ENCODE results near the gene DENND1B. TPM values are rescaled to one million over a fixed set of nuclear protein-coding genes. Genes with fewer than 3 reads are reported as not detected.

The DENND1B gene
- polyA plus RNA-seq, 1 of the 3 experiments (the other 2 are of a cell fraction): 1.4 TPM

DNA sequence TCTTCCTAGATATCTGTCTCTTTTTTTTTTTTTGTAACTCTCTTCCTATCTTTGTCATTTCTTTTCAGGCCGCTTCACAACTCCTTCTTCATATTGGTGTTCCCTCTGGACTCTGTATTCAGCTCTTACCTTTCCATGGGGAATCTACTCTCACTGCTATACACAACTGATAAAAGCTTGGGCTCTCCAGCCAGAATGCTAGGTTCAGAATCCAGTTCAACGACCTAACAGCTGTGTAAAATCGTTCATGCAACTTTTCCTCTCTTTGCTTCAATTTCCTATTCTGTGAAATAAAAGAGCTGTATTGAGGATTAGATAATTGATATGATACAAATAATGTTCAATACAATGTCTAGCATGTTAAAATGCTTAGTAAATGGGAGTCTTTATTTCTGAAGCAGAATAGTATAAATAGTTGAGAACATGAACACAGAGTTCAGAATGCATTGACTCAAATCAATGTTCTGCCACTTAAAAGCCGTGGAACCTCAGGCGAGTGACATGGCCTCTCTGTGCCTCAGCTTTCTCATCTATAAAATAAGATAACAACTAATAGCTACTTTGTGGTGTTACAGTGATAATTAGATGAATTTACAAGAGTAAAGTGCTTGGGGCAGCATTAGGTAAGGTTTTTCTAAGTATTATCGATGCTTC, 88.5 kb downstream of the DENND1B start:
- Histone ChIP-seq H4K20me1 (ENCODE audit: insufficient read depth) (no peaks in the 10 kb centered on the region), H3K9ac (no peak overlapping the region), H3K9me2 (no peaks in the 10 kb centered on the region), H3F3A (replicated peaks; ENCODE audit: insufficient read depth) (peaks cover 7% of the 10 kb centered on the region), H3K4me3 (ENCODE audit: low read depth in 2 of 2, low read length in 1 of 2) (no peak overlapping the region), H3K9me3 (peaks cover 8% of the 10 kb centered on the region; the same call in 1 of the 2 replicates), H3K27me3 (ENCODE audit: insufficient read depth) (no peaks in the 10 kb centered on the region), H3K79me2 (ENCODE audit: insufficient read depth) (no peaks in the 10 kb centered on the region), H2AFZ (ENCODE audit: low read depth) (no peak overlapping the region), H3K36me3 (replicated peaks in 1 of 2; ENCODE audit: control insufficient read depth in 1 of 2, insufficient read depth in 2 of 2, low read length in 1 of 2) (peaks cover 2 to 7% of the 10 kb centered on the region in 2 experiments), H3K4me1 (ENCODE audit: control insufficient read depth in 1 of 2, insufficient read depth in 2 of 2, low read depth in 1 of 2, low read length in 1 of 2) (peaks cover 10 to 13% of the 10 kb centered on the region in 2 experiments; a peak in 3 of 4 replicates), H3K4me2 (no peak overlapping the region), H3K27ac (ENCODE audit: low read depth in 2 of 2, low read length in 1 of 2) (no peak overlapping the region)
- TF ChIP-seq GATA2 (CRISPR knock-in tag; IDR thresholded peaks at IDR 0.05) (no peak), POLR2AphosphoS5 (IDR thresholded peaks at IDR 0.05; ENCODE audit: low read depth, low read length) (no peak), TAF1 (IDR thresholded peaks at IDR 0.05; ENCODE audit: borderline replicate concordance, low read depth, low read length) (no peak), YY1 (IDR thresholded peaks at IDR 0.05; ENCODE audit: low read depth) (no peak), MEF2A (IDR thresholded peaks at IDR 0.05; ENCODE audit: borderline replicate concordance, low read depth) (no peak), MXI1 (IDR thresholded peaks at IDR 0.05; ENCODE audit: low read depth, low read length) (no peak), SMC3 (IDR thresholded peaks at IDR 0.05; ENCODE audit: low read depth, low read length) (no peak), ELF1 (IDR thresholded peaks at IDR 0.05) (no peak), FOXM1 (IDR thresholded peaks at IDR 0.05; ENCODE audit: low read depth) (no peak), RXRA (IDR thresholded peaks at IDR 0.05; ENCODE audit: borderline replicate concordance, low read depth) (no peak), FOSL2 (IDR thresholded peaks at IDR 0.05; ENCODE audit: borderline replicate concordance, low read depth) (no peak), TEAD4 (IDR thresholded peaks at IDR 0.05; ENCODE audit: borderline replicate concordance, insufficient read depth) (no peak), GABPA (IDR thresholded peaks at IDR 0.05; ENCODE audit: low read depth) (no peak)
- TF ChIP-seq, protein P1, sequence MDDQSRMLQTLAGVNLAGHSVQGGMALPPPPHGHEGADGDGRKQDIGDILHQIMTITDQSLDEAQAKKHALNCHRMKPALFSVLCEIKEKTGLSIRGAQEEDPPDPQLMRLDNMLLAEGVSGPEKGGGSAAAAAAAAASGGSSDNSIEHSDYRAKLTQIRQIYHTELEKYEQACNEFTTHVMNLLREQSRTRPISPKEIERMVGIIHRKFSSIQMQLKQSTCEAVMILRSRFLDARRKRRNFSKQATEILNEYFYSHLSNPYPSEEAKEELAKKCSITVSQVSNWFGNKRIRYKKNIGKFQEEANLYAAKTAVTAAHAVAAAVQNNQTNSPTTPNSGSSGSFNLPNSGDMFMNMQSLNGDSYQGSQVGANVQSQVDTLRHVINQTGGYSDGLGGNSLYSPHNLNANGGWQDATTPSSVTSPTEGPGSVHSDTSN (IDR thresholded peaks at IDR 0.05): no peak
- TF ChIP-seq, protein P2, sequence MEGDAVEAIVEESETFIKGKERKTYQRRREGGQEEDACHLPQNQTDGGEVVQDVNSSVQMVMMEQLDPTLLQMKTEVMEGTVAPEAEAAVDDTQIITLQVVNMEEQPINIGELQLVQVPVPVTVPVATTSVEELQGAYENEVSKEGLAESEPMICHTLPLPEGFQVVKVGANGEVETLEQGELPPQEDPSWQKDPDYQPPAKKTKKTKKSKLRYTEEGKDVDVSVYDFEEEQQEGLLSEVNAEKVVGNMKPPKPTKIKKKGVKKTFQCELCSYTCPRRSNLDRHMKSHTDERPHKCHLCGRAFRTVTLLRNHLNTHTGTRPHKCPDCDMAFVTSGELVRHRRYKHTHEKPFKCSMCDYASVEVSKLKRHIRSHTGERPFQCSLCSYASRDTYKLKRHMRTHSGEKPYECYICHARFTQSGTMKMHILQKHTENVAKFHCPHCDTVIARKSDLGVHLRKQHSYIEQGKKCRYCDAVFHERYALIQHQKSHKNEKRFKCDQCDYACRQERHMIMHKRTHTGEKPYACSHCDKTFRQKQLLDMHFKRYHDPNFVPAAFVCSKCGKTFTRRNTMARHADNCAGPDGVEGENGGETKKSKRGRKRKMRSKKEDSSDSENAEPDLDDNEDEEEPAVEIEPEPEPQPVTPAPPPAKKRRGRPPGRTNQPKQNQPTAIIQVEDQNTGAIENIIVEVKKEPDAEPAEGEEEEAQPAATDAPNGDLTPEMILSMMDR (IDR thresholded peaks at IDR 0.05): no peak
- TF ChIP-seq, protein P3, sequence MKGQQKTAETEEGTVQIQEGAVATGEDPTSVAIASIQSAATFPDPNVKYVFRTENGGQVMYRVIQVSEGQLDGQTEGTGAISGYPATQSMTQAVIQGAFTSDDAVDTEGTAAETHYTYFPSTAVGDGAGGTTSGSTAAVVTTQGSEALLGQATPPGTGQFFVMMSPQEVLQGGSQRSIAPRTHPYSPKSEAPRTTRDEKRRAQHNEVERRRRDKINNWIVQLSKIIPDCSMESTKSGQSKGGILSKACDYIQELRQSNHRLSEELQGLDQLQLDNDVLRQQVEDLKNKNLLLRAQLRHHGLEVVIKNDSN (IDR thresholded peaks at IDR 0.05; ENCODE audit: borderline replicate concordance, low read depth): no peak
- TF ChIP-seq, protein P4, sequence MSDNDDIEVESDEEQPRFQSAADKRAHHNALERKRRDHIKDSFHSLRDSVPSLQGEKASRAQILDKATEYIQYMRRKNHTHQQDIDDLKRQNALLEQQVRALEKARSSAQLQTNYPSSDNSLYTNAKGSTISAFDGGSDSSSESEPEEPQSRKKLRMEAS (IDR thresholded peaks at IDR 0.05; ENCODE audit: low read depth): no peak
- POLR2A ChIA-PET: no interaction called here
- no peak for DNase-seq
- WGBS (ENCODE audit: low lambda C conversion rate): 82% methylated on average over 6 of the region's 6 CpGs
- CTCF ChIA-PET: interaction anchor here (0.6 kb wide), 1 partner anchor 506 kb away, joined by 3 read pairs; no protein-coding TSS in a partner anchor
